Measurements from ENCODE around the gene YARS2. TPM values are rescaled to one million over a fixed set of nuclear protein-coding genes. Genes with fewer than 3 reads are reported as not detected.

Gene YARS2
- total and polyA plus RNA-seq, 3 donors from 2014 or later: 13.9 to 29.8 (median 19.5) TPM

- Histone ChIP-seq H3K9me3 (no peaks in the 10 kb centered on the region), H3K36me3 (ENCODE audit: low read depth, missing control alignments) (no peaks in the 10 kb centered on the region), H3K4me3 (peak overlapping the region; percentile 98 to 100), H3K4me1 (peaks cover 8% of the 10 kb centered on the region), H3K27ac (peak overlapping the region in 1 of 2 donors; percentile 96), H3K27me3 (no peaks in the 10 kb centered on the region)
- 21 to 26% methylated on average over 8 of the region's 8 CpGs for WGBS, 2 donors
- no peak for TF ChIP-seq CTCF (IDR thresholded peaks at IDR 0.05)
- no peak for TF ChIP-seq POLR2A (IDR thresholded peaks at IDR 0.05)
- intact Hi-C loops (cut with DNase I; ENCODE audit: low total_unique reads): loop anchor here (10.0 kb wide), 1 partner anchor 1268 kb away; the partner anchor contains the start of gene ALG10
- DNase-seq: peak; percentile 29
Measured at GRCh38 chr12:32756476-32757066, 874 bp upstream of the YARS2 start.

GRCh38 chr12:32755051-32755653 lies 545 bp downstream of the YARS2 start:
- TF ChIP-seq CTCF (IDR thresholded peaks at IDR 0.05): peak; percentile 35 to 65 (median 64)
- TF ChIP-seq POLR2A (IDR thresholded peaks at IDR 0.05): no peak
- Histone ChIP-seq H3K27ac (peak overlapping the region; percentile 96), H3K4me1 (peaks cover 4% of the 10 kb centered on the region), H3K9me3 (no peaks in the 10 kb centered on the region), H3K36me3 (ENCODE audit: low read depth, missing control alignments) (no peaks in the 10 kb centered on the region), H3K4me3 (peak overlapping the region; percentile 98 to 100), H3K27me3 (no peaks in the 10 kb centered on the region)
- 0% methylated on average over 3 to 32 of the region's 40 CpGs for WGBS, 2 donors
- intact Hi-C loops (cut with DNase I; ENCODE audit: low total_unique reads): loop anchor here (10.0 kb wide), 1 partner anchor 1270 kb away; the partner anchor contains the start of gene ALG10
- DNase-seq: peak; percentile 83

- intact Hi-C loops (cut with DNase I; ENCODE audit: low total_unique reads): loop anchor here (10.0 kb wide), 1 partner anchor 1271 kb away; the partner anchor contains the start of gene ALG10
- WGBS, 2 donors: 26 to 36% methylated on average over 2 of the region's 2 CpGs
- Histone ChIP-seq H3K36me3 (ENCODE audit: low read depth, missing control alignments) (no peaks in the 10 kb centered on the region), H3K27ac (peak overlapping the region in 1 of 2 donors; percentile 21), H3K4me1 (peaks cover 4% of the 10 kb centered on the region), H3K27me3 (no peaks in the 10 kb centered on the region), H3K9me3 (no peaks in the 10 kb centered on the region), H3K4me3 (no peak overlapping the region)
- TF ChIP-seq CTCF (IDR thresholded peaks at IDR 0.05): no peak
- no peak for DNase-seq
Measured at GRCh38 chr12:32754111-32754510, 1.6 kb downstream of the YARS2 start.

GRCh38 chr12:32753605-32754004 lies 2.1 kb downstream of the YARS2 start:
- Histone ChIP-seq H3K27me3 (no peaks in the 10 kb centered on the region), H3K4me3 (no peak overlapping the region), H3K27ac (peak overlapping the region in 1 of 2 donors; percentile 21), H3K4me1 (peaks cover 4% of the 10 kb centered on the region), H3K9me3 (no peaks in the 10 kb centered on the region), H3K36me3 (ENCODE audit: low read depth, missing control alignments) (no peaks in the 10 kb centered on the region)
- TF ChIP-seq POLR2A (IDR thresholded peaks at IDR 0.05) (no peak), CTCF (IDR thresholded peaks at IDR 0.05) (no peak)
- intact Hi-C loops (cut with DNase I; ENCODE audit: low total_unique reads): loop anchor here (10.0 kb wide), 1 partner anchor 1271 kb away; the partner anchor contains the start of gene ALG10
- WGBS, 2 donors: 49 to 50% methylated on average over 4 of the region's 4 CpGs
- DNase-seq: no peak

Data from testis (tissue), 3 donors.